Islet precursor cell (in vitro differentiated cells): ENCODE data around the gene TSKS.

Experiments used
- DNase-seq: peaks from one replicate; pipeline ENCODE4 v3.0.0-alpha.2; 2018

The TSKS gene, protein sequence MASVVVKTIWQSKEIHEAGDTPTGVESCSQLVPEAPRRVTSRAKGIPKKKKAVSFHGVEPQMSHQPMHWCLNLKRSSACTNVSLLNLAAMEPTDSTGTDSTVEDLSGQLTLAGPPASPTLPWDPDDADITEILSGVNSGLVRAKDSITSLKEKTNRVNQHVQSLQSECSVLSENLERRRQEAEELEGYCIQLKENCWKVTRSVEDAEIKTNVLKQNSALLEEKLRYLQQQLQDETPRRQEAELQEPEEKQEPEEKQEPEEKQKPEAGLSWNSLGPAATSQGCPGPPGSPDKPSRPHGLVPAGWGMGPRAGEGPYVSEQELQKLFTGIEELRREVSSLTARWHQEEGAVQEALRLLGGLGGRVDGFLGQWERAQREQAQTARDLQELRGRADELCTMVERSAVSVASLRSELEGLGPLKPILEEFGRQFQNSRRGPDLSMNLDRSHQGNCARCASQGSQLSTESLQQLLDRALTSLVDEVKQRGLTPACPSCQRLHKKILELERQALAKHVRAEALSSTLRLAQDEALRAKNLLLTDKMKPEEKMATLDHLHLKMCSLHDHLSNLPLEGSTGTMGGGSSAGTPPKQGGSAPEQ

DNA sequence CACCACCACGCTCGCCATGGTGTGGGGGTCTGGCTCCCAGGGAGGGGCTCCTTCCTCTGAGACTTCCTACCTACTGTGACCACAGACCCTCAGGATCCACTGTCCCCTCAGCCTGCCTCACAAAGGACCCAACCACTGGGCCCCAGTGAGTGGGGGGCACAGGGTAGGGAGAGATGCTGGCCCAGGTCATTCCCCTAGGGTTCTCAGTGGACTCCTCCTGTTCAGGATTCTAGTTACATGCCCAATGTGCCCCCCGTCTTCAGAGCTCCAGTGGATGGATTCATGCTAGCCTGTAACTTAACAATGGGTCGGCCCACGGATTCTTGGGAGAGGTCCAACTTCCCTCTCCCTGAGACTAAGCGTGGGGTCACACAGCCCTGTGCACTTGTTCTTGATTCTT lies at the start of gene TSKS:
Gene TSKS, minus strand, starts transcription at position 77 of the 400 bp plus-strand sequence. Its CDS starts 59 bp downstream, at position 18.
- no peak for DNase-seq

DNA sequence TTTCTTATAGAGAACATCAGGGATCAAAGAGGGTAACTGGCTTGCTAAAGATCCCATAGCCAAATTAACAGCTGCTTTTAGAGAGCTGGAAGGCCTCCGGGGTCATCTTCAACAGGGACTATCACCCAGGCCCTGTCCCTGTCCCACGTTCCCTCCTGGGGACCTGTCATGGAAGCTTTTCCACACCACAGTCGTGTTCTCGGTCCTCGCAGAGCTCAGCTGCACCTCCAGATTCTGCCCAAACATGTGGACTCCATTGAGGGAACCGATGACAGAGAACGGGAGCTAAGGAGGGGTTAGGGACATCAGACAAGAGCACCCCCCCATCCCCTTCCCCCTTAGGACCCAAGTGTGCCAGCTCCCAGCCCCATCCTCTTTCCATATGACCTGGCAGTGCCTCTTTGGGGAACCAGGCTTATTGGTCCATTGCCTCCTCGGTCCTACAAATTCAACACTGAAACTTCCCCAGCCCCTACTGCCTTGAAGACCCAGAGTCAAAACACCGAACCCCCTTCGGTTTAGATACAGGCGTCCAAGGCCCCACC lies 49.4 kb upstream of the TSKS start:
- DNase-seq: no peak

DNA sequence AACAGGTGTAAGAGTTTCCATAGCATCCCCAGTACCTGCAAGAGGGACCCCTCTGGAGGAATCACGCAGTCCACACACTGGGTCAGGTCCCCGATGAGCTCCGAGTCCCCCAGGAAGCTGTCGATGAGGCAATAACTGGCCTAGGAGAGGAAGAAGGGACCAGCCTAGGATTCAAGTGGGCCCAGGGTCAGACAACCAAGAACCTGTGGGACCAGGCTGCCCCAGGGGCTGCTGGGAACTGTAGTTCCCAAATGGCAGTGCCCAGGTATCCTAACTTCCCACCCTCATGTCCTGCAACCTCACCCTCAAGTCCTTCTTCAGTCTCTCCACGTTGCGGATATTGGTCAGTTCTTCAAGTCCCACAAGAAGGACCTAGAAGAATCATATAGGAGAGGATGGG lies 48.2 kb upstream of the TSKS start:
- DNase-seq: no peak

DNA sequence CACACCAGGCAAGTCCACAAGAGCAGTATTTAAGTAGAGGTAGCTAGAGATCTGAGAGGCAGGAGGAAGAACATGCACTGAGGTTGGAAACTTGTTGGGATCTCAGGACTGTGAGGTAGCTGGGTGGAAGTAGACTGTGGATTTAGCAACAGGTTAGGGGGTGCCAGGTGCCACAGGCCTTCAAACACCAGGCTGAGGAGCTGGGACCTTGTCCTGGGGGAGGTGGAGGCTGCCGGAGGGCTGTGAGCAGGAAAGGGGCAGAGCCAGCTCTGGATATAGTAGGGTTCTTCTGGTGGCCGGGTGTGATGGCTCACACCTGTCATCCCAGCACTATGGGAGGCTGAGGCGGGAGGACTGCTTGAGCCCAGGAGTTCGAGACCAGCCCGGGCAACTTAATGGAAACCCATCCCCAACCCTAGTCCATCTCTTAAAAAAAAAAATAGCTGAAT lies 46.9 kb upstream of the TSKS start:
- no peak for DNase-seq

- DNase-seq: peak; percentile 72
These were observed 46.2 kb upstream of the TSKS start for GRCh38 chr19:49809160-49809940.

GRCh38 chr19:49808711-49809159 lies 45.6 kb upstream of the TSKS start:
- peak; percentile 98 for DNase-seq

DNA sequence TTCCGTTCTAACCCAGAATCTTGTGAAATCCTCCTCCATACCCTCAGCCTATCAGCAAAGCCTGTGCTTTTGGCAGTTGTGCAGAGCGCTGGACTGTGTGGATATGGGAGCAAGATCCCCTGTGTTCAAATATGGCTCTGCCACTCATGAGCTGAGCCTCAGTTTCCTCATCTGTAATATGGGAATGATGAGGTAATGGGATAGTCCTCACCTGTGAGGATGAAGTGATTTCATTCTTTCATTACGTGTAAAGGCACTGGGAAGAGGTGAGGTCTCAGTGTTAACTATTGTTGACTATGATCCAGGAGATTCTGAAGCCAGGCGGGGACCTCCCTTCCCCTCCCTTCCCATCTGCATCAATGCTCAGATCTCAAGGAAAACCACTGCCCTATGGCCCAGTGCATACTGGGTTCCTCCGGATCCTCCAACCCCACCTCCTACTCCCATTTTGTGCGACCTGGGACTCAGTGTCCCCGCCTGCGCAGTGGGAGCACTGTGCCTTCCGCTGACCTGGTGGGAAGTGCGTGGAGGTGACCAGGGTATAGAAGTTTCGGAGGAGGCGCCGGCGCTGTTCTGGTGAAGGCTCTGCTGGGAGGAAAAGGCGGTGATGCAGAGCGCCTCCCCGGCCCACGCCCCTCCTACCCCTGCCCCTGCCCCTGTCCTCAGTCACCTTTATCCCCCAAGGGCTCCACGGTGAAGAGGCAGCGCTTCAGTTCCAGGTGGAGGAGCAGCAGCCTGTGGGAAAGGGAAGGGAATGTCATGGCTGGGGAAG lies 45.0 kb upstream of the TSKS start:
- no peak for DNase-seq

GRCh38 chr19:49807058-49807903 lies 44.2 kb upstream of the TSKS start:
- no peak for DNase-seq

DNA sequence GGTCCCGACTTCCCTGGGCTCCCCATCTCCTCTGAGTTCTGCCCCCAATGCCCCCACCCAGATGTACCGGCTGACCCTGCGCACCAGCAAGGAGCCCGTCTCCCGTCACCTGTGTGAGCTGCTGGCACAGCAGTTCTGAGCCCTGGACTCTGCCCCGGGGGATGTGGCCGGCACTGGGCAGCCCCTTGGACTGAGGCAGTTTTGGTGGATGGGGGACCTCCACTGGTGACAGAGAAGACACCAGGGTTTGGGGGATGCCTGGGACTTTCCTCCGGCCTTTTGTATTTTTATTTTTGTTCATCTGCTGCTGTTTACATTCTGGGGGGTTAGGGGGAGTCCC lies 43.5 kb upstream of the TSKS start:
- DNase-seq: no peak

- no peak for DNase-seq
These were observed 42.9 kb upstream of the TSKS start for GRCh38 chr19:49805822-49806619.

DNA sequence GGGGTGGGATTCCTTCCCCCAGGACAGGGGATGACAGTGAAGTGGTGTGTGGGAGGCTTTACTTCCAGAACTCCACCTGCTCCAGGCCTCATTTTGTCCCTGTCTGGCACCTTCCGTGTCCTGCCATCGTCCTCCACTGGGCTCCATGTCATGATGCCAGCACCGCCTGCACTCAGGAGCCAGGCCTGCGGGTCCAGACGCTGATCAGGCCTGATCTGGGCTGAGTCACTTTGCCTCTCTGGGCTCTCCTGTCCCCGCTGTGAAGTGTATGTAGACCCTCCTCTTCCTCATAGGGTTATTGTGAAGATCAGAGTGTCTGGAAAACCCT lies 40.4 kb upstream of the TSKS start:
- DNase-seq: no peak

DNA sequence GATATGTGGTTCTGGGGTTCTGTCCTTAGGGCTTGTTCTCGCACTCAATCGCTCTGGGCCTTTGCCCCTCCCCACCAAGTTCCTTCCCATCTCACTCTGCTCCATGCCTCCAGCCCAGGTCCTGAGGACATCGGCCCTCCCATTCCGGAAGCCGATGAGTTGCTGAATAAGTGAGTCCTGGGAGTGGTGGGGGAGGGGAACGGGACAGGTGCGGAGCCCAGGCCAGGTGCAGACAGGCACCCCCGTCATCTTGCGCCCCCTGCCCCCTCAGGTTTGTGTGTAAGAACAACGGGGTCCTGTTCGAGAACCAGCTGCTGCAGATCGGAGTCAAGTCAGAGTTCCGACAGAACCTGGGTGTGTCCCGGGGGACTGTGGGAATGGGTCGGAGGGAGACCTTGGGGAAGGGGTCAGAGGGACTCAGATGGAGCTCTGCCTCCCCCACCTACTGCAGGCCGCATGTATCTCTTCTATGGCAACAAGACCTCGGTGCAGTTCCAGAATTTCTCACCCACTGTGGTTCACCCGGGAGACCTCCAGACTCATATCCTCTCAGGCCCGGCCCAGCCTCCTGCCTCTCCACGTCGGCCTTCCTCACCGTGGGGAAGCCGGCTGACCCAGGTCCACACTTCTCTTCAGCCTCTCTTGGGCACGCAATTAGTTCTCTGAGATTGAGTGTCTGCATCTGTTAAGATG lies 39.9 kb upstream of the TSKS start:
- DNase-seq: no peak

DNA sequence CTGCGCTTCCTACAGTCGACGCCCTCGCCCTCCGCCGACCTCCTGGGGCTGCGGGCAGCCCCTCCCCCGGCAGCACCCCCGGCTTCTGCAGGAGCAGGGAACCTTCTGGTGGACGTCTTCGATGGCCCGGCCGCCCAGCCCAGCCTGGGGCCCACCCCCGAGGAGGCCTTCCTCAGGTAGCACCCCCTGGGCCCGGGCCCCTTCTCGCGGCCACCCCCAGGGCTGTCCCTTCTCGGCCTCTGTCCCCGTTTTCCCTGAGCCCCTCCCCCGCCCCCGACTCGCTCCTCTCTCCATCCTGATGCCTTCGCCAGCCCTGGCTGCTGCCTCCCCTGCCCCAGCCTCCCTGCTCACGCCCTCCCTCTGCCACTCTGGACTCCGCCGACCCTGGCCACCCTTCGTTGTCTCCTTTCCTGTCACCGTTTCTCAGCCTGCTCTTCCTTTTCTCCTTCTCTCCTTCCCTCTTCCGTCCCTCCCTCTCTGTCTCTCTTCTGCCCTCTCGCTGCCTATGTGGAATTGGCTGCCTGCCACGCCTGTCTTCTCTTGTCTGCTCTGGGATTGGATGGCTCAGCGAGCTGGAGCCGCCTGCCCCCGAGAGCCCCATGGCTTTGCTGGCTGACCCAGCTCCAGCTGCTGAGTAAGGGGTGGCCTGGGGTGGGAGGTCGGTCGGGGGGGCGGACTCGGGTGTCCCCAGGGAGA lies 39.0 kb upstream of the TSKS start:
- peak; percentile 88 for DNase-seq

DNA sequence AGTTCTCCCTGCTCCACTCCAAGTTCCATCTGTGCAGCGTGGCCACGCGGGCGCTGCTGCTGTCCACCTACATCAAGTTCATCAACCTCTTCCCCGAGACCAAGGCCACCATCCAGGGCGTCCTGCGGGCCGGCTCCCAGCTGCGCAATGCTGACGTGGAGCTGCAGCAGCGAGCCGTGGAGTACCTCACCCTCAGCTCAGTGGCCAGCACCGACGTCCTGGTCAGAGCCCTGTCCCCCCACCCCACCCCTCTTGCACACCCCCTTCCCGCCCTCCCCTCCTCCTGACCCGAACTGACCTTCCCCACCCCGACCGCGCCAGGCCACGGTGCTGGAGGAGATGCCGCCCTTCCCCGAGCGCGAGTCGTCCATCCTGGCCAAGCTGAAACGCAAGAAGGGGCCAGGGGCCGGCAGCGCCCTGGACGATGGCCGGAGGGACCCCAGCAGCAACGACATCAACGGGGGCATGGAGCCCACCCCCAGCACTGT lies 38.3 kb upstream of the TSKS start:
- DNase-seq: no peak

DNA sequence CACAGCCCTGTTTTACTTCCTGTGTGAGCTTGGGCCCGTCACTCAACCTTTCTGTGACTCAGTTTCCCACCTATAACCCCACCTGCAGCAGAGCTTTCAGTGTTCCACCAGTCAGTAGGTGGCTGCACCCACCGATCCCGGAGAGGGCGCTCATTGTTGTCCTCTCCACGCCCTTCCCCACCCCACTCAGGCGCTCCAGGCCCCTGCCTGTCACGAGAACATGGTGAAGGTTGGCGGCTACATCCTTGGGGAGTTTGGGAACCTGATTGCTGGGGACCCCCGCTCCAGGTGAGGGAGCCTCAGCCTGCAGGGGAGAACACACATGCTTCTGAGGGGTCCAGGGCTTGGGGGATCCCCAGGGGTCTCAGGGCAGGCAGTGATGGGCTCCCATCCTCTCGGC lies 37.7 kb upstream of the TSKS start:
- no peak for DNase-seq

DNA sequence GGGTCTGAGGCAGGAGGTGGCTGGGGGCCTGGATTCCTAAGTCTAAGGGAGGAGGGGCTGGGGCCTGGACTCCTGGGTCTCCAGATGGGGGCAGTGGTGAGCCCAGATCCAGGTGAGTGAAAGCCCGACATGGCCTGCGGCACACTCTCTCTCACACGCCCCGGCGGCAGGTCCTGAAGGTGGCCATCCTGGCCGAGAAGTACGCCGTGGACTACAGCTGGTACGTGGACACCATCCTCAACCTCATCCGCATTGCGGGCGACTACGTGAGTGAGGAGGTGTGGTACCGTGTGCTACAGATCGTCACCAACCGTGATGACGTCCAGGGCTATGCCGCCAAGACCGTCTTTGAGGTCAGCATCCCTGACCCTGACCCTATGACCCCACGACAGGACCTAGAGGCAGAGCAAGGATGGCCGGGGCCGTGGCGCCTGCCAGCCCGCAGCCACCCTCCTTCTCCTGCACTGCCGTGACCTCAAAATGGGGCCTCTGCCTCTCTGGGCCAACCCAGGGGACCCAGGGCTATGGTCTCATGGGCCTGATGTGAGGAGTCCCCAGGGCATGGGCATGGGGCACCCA lies 36.8 kb upstream of the TSKS start:
- peak; percentile 56 for DNase-seq

DNA sequence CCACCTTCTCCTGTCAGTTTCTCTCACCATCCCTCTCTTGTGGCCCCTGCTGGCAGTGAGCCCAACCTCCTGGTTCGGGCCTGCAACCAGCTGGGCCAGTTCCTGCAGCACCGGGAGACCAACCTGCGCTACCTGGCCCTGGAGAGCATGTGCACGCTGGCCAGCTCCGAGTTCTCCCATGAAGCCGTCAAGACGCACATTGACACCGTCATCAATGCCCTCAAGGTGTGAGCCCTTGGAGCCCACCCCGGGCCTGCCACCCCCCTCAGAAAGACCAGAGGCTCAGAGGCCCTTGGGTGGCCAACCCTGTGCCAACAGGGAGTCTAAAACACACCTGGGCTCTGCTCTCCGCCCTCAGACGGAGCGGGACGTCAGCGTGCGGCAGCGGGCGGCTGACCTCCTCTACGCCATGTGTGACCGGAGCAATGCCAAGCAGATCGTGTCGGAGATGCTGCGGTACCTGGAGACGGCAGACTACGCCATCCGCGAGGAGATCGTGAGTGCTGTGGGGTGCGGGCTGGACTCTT lies 36.2 kb upstream of the TSKS start:
- DNase-seq: peak; percentile 48

DNA sequence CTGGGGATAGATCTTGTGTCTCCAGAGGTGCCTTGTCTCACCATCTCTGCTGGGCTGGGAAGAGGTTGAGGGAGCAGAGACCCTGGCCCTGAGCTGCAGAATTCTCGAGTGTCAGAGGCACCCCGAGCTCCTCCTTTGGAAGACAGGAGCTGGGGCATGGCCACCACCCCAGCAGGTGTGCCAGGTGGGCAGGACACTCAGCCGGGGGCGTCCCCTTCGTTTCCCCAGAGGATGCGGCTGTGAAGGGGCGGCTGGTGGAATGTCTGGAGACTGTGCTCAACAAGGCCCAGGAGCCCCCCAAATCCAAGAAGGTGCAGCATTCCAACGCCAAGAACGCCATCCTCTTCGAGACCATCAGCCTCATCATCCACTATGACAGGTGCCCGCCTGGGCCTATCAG lies 35.5 kb upstream of the TSKS start:
- DNase-seq: no peak

GRCh38 chr19:49795615-49796014 lies 32.5 kb upstream of the TSKS start:
- DNase-seq: no peak
